Measurements from ENCODE around the gene GFPT2.

DNA sequence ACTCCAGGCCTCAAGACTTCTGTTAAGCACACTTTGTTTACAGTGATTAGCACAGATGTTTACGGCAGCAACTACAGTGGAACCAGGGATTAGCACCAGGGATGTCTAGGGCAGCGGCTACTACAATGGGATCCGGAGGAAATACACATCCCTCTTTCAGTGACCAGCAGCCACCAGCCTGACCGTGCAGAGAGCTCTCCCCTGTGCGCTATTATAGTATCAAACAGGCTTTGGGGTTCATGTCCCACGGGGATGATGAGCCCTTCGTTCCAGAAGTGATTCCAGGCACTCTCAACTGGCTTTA is 21.5 kb downstream of the GFPT2 start:
- TF ChIP-seq, protein P1, sequence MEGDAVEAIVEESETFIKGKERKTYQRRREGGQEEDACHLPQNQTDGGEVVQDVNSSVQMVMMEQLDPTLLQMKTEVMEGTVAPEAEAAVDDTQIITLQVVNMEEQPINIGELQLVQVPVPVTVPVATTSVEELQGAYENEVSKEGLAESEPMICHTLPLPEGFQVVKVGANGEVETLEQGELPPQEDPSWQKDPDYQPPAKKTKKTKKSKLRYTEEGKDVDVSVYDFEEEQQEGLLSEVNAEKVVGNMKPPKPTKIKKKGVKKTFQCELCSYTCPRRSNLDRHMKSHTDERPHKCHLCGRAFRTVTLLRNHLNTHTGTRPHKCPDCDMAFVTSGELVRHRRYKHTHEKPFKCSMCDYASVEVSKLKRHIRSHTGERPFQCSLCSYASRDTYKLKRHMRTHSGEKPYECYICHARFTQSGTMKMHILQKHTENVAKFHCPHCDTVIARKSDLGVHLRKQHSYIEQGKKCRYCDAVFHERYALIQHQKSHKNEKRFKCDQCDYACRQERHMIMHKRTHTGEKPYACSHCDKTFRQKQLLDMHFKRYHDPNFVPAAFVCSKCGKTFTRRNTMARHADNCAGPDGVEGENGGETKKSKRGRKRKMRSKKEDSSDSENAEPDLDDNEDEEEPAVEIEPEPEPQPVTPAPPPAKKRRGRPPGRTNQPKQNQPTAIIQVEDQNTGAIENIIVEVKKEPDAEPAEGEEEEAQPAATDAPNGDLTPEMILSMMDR (conservative IDR thresholded peaks at IDR 0.05; ENCODE audit: low read depth, low read length), result no peak
- no peak for TF ChIP-seq EZH2 (IDR thresholded peaks at IDR 0.05; ENCODE audit: borderline replicate concordance, low read depth, low read length, poor library complexity, severe bottlenecking)

Measured in A673 (cell line).